Loucy (cell line): ENCODE measurements around the gene C10orf67.

Experiments
- CTCF ChIP-seq: fragments of 200-600 bp; sonication (generic); conservative IDR thresholded peaks from 2 replicates; pipeline ENCODE4 v1.5.1; 2014; ENCODE audit warnings: mild to moderate bottlenecking, antibody characterized with exemption, low read length
- EZH2phosphoT487 ChIP-seq: fragments of 200-600 bp; IDR thresholded peaks from 2 replicates; pipeline ENCODE4 v1.6.1; 2018; ENCODE audit warnings: antibody characterized with exemption, mild to moderate bottlenecking, moderate library complexity, borderline replicate concordance

- TF ChIP-seq CTCF, result no peak
- TF ChIP-seq EZH2phosphoT487, result no peak
Observed at GRCh38 chr10:23316406-23316805, 28.2 kb downstream of the C10orf67 start.
